ENCODE data around the gene PIP4K2C.

GRCh38 chr12:57609101-57609780 lies 18.2 kb downstream of the PIP4K2C start:
- no peak for TF ChIP-seq POLR2AphosphoS5 (IDR thresholded peaks at IDR 0.05)
- no peak for TF ChIP-seq CTCF (IDR thresholded peaks at IDR 0.05)
- no peak for TF ChIP-seq POLR2A (IDR thresholded peaks at IDR 0.05; ENCODE audit: low read depth)
- no peak for TF ChIP-seq EP300 (IDR thresholded peaks at IDR 0.05)

All from esophagus muscularis mucosa (tissue), 4 donors.